HT1080 (cell line): Measurements from ENCODE around the gene SAMD11. TPM values are rescaled to one million over a fixed set of nuclear protein-coding genes. Genes with fewer than 3 reads are reported as not detected.

Experiments
- DNase-seq: peaks from one replicate; pipeline ENCODE4 v3.0.0-alpha.2; 2015; ENCODE audit warnings: low read depth
- total RNA-seq: library from RNA; depleted of rRNA; stranded (reverse); fragments of >200 nt; shearing (Covaris generic); gene quantifications from 2 replicates; pipeline ENCODE4 v1.2.3, GENCODE V29; 2014

SAMD11 gene
- total RNA-seq, 1 experiment from 2014 or later: 0.50 TPM

DNA sequence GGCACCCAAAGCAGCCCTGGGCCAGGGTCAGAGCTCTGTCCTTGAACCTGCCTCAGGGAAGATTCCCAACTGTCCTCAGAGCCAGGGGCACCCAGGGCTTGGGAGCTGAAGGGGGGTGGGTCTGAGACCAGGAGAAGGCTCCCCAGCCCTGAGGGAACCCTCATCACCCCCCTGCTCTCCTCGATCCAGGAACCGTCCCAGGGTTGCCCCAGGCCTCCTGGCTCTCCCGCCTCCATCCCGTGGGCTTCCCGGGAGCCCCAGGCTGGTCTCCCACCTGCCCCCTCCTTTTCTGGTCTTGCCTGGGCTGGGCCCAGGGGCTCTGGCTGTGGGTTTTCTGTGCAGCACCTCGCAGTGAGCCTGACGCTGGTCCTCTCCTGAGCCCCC lies 6.7 kb upstream of the SAMD11 start:
- DNase-seq: no peak

DNA sequence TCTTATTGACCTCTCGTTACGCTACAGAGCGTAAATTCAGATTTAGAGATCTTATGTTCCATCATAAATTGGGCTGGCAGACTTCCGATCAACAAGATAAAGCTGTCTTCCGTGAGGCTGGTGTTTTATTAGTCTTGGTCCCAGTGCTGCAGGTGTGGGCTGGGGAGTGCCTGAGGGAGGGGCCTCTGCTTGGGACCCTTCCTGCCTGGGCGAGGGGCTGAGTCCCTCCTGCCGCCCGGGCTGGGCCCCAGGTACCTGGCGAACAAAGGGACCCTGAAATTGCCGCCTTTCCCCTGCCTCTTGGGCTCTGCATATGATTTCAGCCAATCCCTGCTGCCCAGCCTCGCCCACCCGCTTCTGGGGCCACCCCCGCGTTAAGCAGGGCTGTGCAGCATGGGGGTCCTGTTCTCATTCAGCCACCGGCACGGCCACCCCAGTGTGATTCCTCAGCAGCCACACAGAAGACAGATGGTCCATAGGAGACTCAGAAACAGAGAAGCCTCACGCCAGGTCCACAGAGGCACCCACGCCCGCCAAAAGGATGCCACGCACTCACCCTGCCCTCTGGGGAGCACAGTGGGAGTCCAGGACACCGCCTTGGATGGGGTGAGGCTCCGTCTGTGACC lies 6.1 kb upstream of the SAMD11 start:
- DNase-seq: no peak

DNA sequence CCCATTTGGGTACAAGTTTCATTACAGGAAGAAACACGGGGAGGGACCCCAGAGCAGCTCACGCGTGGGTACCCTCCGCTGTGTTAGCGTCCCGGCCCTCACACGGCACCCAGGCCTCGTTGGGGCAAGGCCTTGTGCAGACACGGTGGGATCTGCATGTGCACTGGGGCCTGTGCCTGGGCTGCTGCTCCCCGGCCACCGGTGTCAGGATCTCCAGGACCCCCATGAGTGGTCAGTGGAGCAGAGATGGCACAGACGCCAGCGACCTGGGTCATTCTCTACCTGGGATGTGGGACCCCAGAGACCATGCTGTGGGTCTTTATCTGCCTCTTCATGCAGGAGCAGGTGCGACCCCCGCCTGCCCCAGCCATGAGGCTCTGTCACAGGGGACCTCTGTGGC lies 5.4 kb upstream of the SAMD11 start:
- no peak for DNase-seq

DNA sequence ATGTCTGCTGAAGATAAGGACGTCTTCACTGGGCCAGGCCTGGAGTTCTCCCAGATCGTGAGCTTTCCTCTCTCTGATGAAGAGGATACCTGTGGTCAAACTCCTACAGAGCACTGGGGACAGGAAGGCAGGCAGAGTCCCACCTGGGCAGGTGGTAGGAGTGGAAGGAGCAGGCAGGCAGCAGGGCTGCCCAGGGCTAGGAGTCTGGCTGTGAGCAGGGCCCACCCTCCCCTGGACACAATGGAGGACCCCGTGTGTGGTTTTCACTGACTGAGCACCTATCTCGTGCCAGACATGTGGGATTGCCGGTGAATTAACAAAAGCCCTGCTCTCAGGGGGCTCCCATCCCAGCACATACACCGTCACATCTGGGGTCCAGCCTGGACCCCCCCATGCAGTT lies 4.9 kb upstream of the SAMD11 start:
- DNase-seq: no peak

DNA sequence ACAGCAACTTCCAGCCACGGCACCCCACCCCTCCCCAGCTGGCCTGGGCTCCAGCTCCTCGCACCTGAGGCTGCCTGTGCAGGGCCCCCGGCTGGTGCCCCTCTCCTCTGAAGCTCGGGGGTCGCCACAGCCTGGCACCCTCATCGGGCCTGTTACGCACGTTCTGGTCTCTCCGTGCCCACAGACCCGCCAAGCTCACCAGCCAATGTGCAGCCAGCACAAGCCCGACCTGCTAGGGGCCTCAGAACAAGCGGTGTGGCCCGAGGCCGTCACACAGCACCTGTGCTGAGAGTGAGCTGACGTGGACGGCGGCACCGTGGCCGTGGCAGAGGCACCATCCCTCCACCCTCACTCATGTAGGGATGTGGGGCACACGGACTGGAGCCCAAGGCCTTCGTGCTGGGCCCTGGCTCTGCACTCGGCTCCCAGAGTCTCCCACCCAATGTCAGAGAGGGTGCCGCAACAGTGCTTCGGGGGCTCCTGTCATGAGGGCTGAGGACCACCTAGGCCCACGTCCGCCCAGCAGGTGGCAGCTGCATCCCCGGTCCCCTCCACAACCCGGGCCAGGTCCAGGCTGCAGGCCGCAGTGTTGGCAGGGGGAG lies 4.4 kb upstream of the SAMD11 start:
- DNase-seq: no peak

DNA sequence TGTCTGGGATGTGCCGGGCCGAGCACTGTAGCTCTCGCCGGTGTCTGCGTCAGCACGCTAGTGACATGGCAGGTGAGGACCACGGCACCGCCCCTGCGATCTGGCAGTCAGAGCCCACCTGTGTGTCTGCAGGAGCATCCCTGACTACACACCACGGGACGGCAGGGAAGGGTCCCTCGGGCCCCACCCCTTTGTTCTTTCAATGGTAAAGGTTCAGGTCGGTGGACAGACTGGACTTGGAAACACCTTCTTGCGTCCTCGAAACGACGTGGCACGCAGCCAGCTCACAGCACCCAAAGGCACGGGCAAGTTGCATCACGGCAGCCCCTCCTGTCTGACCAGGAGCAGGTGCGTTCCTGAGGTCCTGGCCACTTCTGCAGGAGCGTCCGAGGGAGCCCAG lies 3.7 kb upstream of the SAMD11 start:
- no peak for DNase-seq

DNA sequence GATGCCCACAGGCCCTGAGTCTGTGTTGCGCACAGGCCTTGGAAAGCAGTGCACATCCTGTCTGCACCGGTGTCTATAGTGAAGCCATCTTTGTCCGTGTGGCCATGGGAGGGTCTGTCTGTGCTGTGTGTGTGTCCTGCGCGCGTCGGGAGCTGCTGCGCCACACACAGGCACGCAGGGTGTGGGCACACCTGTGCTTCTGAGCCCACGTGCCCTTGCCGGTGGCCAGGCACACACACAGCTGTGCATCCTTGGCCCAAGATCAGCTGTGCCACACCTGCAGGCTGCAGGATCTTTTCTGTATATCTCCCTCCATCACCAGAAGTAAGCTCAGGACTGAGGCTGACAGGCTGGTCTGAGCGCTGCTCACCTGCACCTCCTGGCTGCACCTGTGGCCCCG lies 3.2 kb upstream of the SAMD11 start:
- DNase-seq: no peak

DNA sequence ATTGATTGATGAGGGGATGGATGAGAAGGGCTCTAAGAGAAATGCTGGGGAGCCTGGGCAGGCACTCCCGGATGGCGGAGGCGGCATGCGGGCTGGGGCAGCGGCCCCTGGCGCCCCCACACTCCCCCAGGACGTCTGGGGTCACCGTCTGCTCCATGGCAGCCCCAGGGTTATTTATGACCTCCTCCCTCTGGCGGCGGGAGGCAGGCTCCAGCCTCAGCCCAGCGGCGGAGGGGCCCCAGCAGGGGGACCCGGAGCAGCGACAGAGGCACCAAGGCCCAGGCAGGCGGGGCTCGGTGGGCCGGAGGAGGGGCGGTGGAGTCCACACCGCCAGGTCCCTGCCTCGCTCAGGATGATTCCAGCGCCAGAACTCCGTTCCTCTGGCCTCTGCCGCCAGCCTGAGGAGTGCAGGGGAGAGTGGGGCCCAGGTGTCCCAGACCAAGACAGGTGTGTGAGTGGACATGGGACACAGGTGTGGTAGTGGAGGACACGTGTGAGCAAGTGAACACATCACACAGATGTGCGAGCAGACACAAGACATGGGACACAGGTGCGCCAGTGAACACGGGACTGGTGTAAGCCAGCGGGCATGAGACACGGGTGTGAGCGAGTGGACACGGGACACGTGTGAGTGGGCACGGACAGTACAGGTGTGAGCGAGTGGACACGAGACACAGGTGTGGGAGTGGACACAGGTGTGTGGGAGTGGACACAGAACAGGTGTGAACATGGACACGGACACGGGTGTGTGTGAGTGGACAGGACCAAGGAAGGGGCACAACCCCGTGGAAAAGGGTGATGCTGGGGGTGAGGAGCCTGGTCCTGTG lies 2.5 kb upstream of the SAMD11 start:
- peak; percentile 65 for DNase-seq

DNA sequence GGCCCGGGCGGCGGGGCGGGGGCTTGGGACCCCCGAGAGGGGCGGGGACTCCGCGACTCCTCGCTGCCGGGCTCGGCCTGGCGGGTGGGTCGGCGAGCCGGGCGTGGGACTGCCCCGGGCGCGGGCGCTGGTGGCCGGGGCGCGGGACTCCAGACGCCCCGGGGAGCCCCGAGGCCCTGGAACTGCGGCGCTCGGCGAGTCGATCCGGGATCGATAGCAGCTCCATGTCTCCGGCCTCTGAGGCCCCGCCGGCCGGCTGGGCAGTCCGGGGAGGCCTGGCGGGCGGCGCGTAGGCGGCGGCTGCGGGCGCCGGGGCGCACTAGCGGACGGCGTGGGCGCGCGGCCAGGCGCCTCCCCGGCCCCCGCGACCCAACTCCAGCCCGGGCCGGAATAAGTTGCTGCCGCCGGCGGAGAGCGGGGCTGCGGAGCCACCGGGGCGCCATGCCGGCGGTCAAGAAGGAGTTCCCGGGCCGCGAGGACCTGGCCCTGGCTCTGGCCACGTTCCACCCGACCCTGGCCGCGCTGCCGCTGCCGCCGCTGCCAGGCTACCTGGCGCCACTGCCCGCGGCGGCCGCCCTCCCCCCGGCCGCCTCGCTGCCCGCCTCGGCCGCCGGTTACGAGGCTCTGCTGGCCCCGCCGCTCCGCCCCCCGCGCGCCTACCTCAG lies 400 bp downstream of the SAMD11 start:
- DNase-seq: no peak

DNA sequence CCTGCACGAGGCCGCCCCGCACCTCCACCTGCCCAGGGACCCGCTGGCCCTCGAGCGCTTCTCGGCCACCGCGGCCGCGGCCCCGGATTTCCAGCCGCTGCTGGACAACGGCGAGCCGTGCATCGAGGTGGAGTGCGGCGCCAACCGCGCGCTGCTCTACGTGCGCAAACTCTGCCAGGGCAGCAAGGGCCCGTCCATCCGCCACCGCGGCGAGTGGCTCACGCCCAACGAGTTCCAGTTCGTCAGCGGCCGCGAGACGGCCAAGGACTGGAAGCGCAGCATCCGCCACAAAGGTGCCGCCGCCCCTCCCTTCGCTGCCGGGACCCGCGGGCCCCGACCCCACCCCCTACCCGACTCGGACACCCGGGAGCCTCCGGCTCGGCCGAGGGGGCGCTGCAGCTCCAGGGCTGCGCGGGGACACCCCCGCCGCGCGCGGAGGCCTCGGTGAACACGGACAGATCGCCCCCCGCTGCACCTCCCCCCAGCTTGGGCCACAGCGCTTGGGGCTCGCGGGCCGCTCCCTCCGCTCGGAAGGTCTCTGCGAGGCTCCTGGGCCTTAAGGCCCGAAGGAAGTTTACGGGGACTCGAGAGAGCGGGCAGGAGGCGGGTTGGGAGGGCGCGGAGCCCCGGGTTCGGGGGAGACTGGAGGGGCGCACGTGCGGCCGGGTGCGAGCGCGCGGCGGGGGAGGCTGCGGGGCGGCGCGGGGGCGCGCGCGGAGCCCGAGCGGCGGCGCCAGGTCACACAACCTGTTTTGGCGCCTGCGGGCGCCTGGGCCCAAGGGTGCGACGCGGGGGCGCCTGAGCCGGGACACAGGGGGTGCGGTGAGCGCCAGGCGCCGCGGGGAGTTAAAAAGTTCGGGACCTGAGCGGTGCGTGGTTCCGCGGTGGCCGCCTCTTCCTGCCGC lies 1.2 kb downstream of the SAMD11 start:
- no peak for DNase-seq

DNA sequence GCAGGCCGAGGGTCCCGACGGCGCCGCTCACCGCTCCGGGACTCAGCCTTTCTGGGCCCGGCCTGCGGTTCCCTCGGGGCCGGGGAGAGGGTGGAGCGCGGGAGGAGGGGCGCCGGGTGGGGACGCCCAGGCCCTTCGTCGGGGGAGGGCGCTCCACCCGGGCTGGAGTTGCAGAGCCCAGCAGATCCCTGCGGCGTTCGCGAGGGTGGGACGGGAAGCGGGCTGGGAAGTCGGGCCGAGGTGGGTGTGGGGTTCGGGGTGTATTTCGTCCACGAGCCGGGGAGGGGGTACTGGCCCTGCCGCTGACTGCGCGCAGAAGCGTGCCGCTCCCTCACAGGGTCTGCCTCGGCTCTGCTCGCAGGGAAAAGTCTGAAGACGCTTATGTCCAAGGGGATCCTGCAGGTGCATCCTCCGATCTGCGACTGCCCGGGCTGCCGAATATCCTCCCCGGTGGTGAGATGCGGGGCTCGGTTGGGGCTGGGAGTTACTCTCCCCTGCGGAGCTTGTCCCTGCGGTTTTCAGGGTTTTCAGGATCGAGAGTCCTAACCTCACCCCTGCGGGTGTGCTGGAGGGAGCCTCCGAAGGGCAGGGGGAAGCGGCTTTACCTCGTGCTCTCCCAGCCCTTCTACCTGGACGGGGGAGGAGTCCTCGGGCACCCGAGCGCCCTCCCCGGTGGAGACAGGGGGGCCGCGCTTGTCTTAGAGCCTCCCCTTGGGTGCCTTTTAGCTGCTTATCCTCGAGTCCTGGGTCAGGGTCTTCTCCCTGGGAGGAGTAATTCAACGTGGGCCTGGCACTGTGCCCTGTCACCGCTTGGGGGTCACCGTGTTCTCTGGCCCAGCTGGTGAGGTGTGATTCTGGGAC lies 2.1 kb downstream of the SAMD11 start:
- no peak for DNase-seq

DNA sequence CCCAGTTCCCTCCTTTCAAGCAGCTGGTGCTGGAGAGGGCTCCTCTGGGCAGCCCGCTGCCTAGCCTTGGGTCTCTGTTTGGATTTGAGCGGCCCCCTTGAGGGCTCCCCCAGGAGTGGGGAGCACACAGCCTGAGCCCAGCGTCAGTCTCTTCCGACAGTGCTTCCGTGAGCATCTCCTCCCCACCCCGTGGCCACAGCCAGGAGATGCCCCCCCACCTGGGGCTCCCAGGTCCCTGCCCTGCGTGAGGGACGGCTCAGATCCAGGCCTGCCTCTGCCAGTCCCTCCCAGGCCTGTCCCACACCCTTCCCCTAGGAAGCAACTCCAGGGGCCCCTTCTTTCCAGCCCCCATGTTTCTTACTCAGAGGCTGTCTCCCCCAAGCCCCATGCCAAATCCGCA lies 3.5 kb downstream of the SAMD11 start:
- DNase-seq: no peak

DNA sequence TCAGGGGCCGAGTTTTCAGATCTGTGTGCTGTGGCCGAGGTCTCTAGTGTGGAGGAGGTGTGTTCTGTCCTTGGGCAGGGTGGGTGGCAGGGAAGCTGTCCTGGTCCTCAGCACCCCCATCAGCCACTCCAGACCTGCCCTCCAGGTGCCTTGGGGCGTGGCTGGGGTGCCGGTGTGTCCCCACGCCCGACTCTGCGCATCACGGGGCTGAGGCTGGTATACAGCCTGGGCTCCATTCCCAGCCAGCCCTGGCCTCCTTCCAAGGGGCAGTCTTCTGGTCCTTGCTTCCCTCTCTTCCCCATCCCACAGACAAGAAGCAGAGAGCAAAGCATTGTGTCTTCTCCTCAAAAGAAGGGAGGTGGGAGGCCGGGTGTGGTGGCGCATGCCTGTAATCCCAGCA lies 4.0 kb downstream of the SAMD11 start:
- DNase-seq: no peak

DNA sequence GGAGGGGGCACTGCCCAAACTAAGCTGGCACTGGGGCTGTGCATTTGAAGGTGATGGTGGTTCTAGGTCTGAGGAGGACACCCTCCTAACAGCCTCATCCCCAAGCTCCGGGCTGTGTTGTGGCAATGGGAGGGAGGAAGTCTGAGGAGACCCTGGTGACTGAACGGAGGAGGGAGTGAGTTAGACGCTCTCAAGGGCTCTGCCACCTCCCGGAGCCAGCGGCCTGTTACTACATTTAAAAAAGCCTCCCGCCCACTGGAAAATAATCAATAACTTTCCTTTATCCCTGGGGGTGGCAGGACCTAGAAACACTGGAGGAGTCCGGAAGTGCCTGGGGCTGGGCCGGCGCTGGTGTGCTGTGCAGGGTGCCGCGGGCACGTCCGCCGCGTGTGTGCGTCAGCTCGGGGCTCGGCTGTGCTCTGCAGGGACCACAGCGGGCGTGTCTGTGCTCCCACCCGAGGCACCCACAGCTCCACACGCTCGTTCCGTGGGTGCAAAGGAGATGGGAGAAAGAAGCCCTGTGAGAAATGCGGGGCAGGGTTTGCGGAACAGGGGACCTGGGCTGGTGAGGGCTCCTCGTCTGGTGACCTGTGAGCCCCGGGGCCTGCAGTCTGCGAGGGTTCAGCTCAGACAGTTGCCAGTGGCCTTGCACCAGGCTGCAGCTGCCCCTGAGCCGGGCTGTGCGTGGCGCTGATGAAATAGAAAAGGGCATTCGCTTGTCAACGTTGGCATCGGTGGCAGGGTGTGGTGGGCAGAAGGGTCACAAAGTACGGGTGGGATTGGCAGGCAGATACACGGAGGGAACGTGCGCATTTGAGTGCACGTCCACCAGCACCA lies 5.3 kb downstream of the SAMD11 start:
- no peak for DNase-seq

DNA sequence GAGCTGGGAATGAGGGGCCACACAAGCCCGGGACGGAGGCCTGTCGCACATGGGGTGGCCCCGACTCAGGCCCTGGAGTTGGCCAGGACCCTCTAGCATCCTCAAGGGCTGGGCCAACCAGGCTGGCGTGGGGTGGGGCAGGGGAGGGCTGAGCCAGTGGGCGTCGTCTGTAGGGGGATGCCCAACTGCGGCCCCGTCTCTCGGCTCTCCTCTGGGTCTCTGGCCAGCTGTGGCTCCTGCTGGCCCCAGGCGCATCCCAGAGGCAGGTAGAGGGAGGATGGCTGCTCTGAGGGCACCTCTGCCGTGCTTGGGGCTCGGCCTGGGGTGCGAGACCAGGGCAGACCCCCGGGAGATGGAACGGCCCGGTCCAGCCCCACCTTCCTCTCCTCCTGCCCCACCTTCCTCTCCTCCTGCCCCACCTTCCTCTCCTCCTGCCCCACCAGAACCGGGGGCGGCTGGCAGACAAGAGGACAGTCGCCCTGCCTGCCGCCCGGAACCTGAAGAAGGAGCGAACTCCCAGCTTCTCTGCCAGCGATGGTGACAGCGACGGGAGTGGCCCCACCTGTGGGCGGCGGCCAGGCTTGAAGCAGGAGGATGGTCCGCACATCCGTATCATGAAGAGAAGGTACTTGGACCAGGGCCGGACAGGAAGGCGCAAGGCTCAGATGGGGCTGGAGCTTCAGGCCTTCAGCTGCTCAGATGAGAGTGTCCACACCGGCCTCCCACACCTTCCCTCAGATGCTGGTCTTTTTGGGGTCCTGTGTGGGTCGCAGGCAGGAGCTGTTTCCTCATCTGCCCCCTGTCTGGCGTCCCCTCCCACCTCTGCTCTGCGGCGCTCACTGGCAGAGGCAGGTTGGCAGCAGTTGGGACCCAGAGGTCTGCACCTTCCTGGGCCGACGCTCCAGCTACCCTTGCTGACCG lies 6.2 kb downstream of the SAMD11 start:
- no peak for DNase-seq

DNA sequence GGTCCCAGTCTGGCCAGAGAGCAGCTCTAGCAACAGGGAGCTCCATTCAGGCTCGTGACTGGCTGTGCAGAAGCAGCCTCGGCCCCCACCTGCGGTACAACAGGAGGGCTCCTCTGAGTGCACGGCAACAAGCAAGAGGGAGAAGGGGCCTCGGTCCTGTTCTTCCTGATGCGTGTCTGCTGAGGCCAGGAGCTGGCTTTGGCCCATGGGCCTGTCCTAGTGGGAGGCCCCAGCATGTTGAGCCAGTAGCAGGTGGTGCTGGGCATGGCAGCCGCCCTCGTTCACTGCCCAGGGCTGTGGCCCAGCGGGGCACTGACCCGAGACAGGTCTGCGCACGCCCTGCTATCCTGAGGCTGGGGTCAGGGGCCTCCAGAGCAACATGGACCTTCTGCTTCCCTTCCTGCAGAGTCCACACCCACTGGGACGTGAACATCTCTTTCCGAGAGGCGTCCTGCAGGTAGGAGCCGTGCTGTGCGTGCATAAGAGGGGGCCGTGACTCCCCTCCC lies 7.0 kb downstream of the SAMD11 start:
- DNase-seq: no peak

DNA sequence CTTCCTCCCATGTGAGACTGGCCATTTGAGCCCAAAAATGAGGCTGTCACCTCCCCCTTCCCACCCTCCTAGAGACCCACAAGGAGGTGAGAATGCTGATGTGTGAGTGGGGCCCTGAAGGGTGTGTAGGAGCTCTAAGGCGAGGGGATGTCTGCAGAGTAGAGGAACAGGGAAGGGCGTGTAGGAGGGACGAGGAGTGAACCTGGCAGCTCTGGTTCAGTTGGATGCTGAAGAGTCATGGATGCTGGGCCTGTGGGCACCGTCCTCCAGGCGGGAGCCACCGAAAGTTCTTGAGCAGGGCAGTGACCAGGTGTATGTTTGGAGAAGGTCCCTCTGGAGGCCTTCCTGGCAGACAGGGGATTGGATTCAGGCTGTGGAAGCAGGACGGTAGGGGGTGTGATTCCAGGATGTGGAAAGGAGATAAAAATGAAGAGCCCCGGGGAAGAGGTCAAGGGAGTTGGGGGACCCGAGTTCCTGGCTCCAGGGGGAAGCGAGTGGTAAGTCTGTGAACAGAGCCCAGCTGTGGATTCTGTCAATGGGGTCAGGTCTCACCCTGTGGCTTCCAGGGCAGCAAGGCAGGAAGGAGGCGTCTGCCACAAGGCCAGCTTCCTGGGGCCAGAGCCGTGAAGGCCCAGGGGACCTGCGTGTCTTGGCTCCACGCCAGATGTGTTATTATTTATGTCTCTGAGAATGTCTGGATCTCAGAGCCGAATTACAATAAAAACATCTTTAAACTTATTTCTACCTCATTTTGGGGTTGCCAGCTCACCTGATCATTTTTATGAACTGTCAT lies 7.9 kb downstream of the SAMD11 start:
- no peak for DNase-seq
